Measurements from ENCODE around the gene SPRED2.
A peak's percentile ranks its signal among the peaks of the same experiment; 100 is the strongest.

Gene SPRED2

DNA sequence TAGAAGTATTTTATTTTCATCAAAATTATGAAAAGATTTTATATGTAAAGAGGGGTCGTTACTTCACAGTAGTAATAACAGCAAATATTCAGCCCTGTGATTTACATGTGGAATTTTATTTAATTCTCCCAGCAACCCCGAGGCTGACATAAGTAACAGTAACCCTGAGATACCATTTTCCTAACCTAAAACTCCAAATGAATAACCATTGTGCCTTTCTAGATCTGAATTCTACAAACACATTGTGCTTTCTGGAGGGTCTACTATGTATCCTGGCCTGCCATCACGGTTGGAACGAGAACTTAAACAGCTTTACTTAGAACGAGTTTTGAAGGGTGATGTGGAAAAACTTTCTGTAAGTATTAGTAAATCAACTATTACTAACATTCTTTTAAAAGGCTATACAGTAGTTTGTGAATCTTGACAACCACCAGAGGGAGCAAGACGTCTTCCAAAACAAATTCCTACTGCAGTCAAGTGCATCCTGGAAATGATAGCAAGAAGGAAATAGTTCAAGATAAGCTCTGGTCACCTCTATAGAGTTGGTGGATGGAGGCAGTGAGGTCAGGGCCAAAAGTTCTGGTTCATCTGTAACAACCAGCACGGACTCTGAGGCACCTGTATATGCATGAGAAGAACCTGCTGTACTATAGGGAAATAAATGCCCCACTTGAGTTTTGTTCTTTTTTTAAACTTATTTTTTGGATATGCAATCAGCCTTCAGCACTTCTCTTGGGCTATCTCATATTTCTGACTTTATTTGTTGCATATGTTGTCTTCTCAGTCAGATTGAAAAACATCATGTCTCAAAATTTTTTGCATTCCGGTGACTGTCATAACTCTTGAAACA, 167.4 kb downstream of the SPRED2 start:
- peak; percentile 54 for DNase-seq

DNA sequence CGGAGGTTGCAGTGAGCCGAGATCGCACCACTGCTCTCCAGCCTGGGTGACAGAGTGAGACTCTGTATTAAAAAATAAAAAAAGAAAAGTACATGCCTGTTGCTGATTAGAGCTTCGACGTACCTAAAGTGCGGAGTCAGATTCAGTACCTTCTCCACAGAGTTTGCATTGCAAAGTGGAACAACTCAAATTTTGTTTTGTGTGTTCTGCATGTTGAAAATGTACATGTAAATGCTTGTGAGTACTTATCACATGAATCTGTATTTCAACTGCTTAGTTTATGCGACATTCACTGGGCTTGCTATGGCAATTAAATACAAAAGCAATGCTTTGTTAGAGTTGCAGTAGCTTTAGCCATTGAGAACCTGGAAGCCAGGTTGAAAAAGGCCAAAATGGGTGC, 168.4 kb downstream of the SPRED2 start:
- DNase-seq: no peak

DNA sequence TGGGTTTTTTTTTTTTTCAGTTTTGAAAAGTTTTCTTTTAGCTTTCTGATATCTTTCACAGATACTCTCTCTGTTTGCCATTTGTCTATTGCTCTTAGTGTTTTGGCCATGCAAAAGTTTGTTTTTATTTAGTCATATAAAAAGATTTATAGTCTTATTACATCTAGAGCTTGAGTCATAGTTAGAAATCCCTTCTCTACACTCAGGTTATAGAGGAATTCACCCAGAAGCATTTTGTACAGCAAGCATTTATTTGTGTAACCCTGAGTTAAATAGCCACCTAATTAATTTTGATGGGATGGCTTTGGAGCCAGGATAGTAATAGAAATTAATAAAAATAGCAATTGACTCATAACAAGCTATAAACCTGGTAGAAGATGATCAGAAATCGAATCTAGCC, 169.1 kb downstream of the SPRED2 start:
- DNase-seq: no peak

DNA sequence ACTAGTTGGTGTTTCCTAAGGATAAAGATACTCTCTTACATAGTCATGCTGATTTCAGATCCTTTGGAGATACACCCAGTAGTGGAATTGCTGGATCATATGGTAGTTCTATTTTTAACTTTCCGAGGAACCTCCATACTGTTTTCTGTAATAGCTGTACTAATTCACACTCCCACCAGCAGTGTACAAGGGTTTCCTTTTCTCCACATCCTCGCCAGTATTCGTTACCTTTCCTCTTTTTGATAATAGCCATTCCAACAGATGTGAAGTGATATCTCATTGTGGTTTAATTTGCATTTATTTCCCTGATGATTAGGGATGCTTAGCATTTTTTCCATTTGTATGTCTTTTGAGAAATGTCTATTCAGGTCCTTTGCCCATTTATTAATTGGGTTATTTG, 170.7 kb downstream of the SPRED2 start:
- no peak for DNase-seq

Measured in kidney glomerular epithelial cell (primary cell).